Vagina (tissue), 2 donors: ENCODE results near the gene STARD7. TPM values are rescaled to one million over a fixed set of nuclear protein-coding genes. Genes with fewer than 3 reads are reported as not detected.
A peak's percentile ranks its signal among the peaks of the same experiment; 100 is the strongest.
"Not testable (repeated sequence)": the region's sequence is repeated elsewhere in the genome, so short reads cannot be mapped to it uniquely, and the experiment has no call there.

ENCODE experiments used
- DNase-seq, 2 donors: peaks; one replicate each; pipeline ENCODE4 v3.0.0-alpha.2; 2017; ENCODE audit errors: extremely low spot score in 2 of 2
- H3K27ac ChIP-seq: fragments of 200-600 bp; sonication (generic); one replicate; pipeline ENCODE4 v1.5.1; 2019
- H3K27me3 ChIP-seq: fragments of 200-600 bp; sonication (generic); one replicate; pipeline ENCODE4 v1.5.1; 2019
- H3K36me3 ChIP-seq, 2 donors: fragments of 200-600 bp; sonication (generic); one replicate each; pipeline ENCODE4 v1.5.1; 2017 to 2019
- H3K4me1 ChIP-seq: fragments of 200-600 bp; sonication (generic); one replicate; pipeline ENCODE4 v1.5.1; 2019
- H3K4me3 ChIP-seq, 2 donors: fragments of 200-600 bp; sonication (generic); 1 replicate in 1 of 2; 2 replicates in 1 of 2; pipeline ENCODE4 v1.5.1; 2016 to 2019
- H3K9me3 ChIP-seq: fragments of 200-600 bp; sonication (generic); one replicate; pipeline ENCODE4 v1.5.1; 2019
- POLR2A ChIP-seq, 2 donors: fragments of 450-650 bp; IDR thresholded peaks; one replicate each; pipeline ENCODE4 v1.6.1; 2017; ENCODE audit warnings: antibody characterized with exemption in 2 of 2, mild to moderate bottlenecking in 2 of 2, moderate library complexity in 2 of 2
- POLR2AphosphoS5 ChIP-seq, 2 donors: sonication (generic); formaldehyde crosslinking; IDR thresholded peaks; one replicate each; pipeline ENCODE4 v1.9.0; 2017; ENCODE audit warnings: antibody characterized with exemption in 2 of 2, mild to moderate bottlenecking in 2 of 2, low read depth in 1 of 2; ENCODE audit not compliant: insufficient read depth in 1 of 2
- intact Hi-C: fragments of 100-400 bp; cut with DNase I; formaldehyde crosslinking; loops from one replicate; pipeline ENCODE4 v1.15.1; 2023
- total RNA-seq: library from RNA; depleted of rRNA; stranded (reverse); fragments of >200 nt; gene quantifications from one replicate; pipeline ENCODE4 v1.2.3, GENCODE V29; 2016
- TF ChIP-seq, protein P1 (sequence below), 3 experiments: fragments of 450-650 bp in 2 of 3; fragments of 200-600 bp in 1 of 3; sonication (generic) in 1 of 3; IDR thresholded peaks; one replicate each; pipeline ENCODE4 v1.5.1; 2017 to 2019; ENCODE audit warnings: antibody characterized with exemption in 3 of 3, mild to moderate bottlenecking in 2 of 3, moderate library complexity in 2 of 3

Gene STARD7, protein sequence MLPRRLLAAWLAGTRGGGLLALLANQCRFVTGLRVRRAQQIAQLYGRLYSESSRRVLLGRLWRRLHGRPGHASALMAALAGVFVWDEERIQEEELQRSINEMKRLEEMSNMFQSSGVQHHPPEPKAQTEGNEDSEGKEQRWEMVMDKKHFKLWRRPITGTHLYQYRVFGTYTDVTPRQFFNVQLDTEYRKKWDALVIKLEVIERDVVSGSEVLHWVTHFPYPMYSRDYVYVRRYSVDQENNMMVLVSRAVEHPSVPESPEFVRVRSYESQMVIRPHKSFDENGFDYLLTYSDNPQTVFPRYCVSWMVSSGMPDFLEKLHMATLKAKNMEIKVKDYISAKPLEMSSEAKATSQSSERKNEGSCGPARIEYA
- total RNA-seq, result 69.5 TPM

DNA sequence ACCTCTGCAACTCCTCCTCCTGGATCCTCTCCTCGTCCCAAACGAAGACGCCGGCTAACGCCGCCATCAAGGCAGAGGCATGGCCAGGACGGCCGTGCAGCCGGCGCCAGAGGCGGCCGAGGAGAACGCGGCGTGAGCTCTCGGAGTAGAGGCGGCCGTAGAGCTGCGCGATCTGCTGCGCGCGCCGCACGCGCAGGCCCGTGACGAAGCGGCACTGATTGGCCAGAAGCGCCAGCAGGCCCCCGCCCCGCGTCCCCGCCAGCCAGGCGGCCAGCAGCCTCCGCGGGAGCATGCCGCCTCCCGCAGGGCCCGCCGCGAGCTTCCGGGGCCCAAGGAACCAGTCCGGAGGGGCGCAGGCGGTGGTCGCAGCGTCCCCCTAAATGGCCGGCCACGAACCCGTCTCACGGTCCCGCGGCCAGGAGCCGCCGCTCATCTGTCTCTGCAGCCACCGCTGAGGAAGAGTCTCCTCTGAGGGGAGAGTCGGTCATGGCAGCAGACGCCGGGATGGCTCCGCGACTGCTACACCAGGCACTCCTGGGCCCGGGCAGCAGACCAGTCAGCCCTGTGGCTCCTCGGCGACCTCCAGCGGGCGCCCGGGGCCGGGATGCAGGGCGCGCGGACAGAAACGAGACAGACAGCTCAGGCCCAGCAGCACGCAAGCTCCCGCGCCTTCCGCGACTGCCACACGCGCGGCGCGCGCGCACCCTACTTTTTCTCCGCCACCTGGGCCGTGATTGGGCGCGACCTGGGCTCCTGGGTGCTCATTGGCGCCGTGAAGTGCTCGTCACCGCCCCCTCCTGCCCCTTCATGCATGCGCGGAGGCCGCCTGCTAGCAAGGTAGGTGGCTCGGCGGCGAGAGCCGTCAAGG lies at the start of gene STARD7:
Gene STARD7 (minus strand): TSS at position 685 of the 868 bp plus-strand sequence. CDS start 393 bp downstream, at position 292.
- H3K36me3 ChIP-seq, result no peaks in the 10 kb centered on the region
- H3K4me3 ChIP-seq, result peak within 1 kb of the TSS; percentile 83 to 88
- peak; percentile 35 to 90 for TF ChIP-seq POLR2A (IDR thresholded peaks at IDR 0.05)
- TF ChIP-seq, protein P1, sequence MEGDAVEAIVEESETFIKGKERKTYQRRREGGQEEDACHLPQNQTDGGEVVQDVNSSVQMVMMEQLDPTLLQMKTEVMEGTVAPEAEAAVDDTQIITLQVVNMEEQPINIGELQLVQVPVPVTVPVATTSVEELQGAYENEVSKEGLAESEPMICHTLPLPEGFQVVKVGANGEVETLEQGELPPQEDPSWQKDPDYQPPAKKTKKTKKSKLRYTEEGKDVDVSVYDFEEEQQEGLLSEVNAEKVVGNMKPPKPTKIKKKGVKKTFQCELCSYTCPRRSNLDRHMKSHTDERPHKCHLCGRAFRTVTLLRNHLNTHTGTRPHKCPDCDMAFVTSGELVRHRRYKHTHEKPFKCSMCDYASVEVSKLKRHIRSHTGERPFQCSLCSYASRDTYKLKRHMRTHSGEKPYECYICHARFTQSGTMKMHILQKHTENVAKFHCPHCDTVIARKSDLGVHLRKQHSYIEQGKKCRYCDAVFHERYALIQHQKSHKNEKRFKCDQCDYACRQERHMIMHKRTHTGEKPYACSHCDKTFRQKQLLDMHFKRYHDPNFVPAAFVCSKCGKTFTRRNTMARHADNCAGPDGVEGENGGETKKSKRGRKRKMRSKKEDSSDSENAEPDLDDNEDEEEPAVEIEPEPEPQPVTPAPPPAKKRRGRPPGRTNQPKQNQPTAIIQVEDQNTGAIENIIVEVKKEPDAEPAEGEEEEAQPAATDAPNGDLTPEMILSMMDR (IDR thresholded peaks at IDR 0.05), result peak in 1 of 3 experiments; percentile 20
- TF ChIP-seq POLR2AphosphoS5 (IDR thresholded peaks at IDR 0.05; ENCODE audit: insufficient read depth in 1 of 2, low read depth in 1 of 2), result peak; percentile 75 to 99
- peak within 1 kb of the TSS; percentile 93 for H3K27ac ChIP-seq
- no peaks in the 10 kb centered on the region for H3K9me3 ChIP-seq
- H3K4me1 ChIP-seq, result peaks cover 55% of the 10 kb centered on the region
- intact Hi-C loops, result loop anchor here (5.0 kb wide), 1 partner anchor 54 kb away; no protein-coding TSS in a partner anchor
- no peaks in the 10 kb centered on the region for H3K27me3 ChIP-seq
- peak in 1 of 2 donors; percentile 96 for DNase-seq

GRCh38 chr2:96257744-96258143 lies 49.1 kb upstream of the STARD7 start:
- H3K27me3 ChIP-seq, H3K4me3 ChIP-seq, intact Hi-C loops, H3K9me3 ChIP-seq, DNase-seq: not testable (repeated sequence)
- Histone ChIP-seq H3K36me3 (peaks cover 0 to 37% of the 10 kb centered on the region in 2 donors), H3K27ac (peak overlapping the region; percentile 63), H3K4me1 (peaks cover 52% of the 10 kb centered on the region)

DNA sequence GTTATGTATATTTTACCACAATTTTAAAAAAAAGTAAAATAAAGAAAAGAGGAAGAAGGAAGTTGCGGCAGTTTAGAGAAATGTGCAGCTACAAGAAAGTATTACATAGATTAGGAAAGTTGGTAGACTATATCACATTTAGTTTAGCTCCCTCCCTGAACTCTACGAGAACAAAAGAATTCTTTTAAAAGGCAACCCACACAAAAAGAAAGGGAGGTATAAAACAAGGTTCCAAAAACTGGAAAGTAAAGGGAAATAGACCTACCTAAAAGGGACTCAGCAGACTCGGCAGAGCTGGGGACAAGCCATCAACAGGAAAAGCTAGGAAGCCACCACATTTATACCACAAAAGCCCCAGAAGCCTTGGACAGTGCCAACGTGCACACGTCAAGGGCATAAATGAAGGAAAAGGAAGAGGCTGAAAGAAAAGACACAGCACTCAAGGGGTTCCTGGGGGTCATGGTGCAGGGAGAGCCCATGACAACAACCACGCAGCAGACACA lies 48.0 kb upstream of the STARD7 start:
- Histone ChIP-seq H3K9me3 (no peaks in the 10 kb centered on the region), H3K4me3 (no peak overlapping the region), H3K36me3 (peaks cover 0 to 42% of the 10 kb centered on the region in 2 donors), H3K27ac (peak overlapping the region; percentile 34), H3K27me3 (no peaks in the 10 kb centered on the region), H3K4me1 (peaks cover 44% of the 10 kb centered on the region)
- no peak for DNase-seq
- TF ChIP-seq, protein P1 (IDR thresholded peaks at IDR 0.05), result no peak
- TF ChIP-seq POLR2A (IDR thresholded peaks at IDR 0.05) (no peak), POLR2AphosphoS5 (IDR thresholded peaks at IDR 0.05; ENCODE audit: insufficient read depth in 1 of 2, low read depth in 1 of 2) (no peak)
- intact Hi-C loops, result no loop called here

GRCh38 chr2:96254571-96254970 lies 45.9 kb upstream of the STARD7 start:
- Histone ChIP-seq H3K9me3 (no peaks in the 10 kb centered on the region), H3K27ac (no peak overlapping the region), H3K27me3 (no peaks in the 10 kb centered on the region), H3K36me3 (peaks cover 0 to 42% of the 10 kb centered on the region in 2 donors), H3K4me3 (no peak overlapping the region), H3K4me1 (peaks cover 34% of the 10 kb centered on the region)
- TF ChIP-seq POLR2A (IDR thresholded peaks at IDR 0.05) (no peak), POLR2AphosphoS5 (IDR thresholded peaks at IDR 0.05; ENCODE audit: insufficient read depth in 1 of 2, low read depth in 1 of 2) (no peak)
- TF ChIP-seq, protein P1 (IDR thresholded peaks at IDR 0.05), result no peak
- intact Hi-C loops, result no loop called here
- DNase-seq, result no peak

DNA sequence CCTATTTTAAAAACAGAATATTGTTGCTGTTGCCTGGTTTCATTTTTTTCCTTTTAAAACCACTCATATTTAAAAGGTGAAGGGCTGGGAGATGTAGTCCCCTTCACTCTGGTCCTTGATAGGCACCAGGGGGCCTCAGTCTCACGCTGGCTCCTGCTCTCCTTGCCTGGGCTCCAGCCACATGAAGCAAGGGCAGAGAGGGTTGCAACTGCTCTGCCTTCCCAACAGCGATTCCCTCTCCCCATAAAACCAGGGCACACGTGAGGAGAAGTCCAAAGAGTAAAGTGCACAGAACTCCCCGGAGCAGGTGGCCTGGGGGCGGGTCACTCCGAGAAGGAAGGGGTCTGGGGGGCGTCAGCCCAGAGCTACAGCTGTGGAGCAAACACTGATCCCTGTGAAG lies 44.4 kb upstream of the STARD7 start:
- DNase-seq, result no peak
- TF ChIP-seq, protein P1 (IDR thresholded peaks at IDR 0.05), result no peak
- TF ChIP-seq POLR2AphosphoS5 (IDR thresholded peaks at IDR 0.05; ENCODE audit: insufficient read depth in 1 of 2, low read depth in 1 of 2) (no peak), POLR2A (IDR thresholded peaks at IDR 0.05) (no peak)
- peaks cover 0 to 37% of the 10 kb centered on the region in 2 donors for H3K36me3 ChIP-seq
- no peaks in the 10 kb centered on the region for H3K27me3 ChIP-seq
- intact Hi-C loops, result no loop called here
- H3K9me3 ChIP-seq, result no peaks in the 10 kb centered on the region
- no peak overlapping the region for H3K27ac ChIP-seq
- peaks cover 29% of the 10 kb centered on the region for H3K4me1 ChIP-seq
- H3K4me3 ChIP-seq, result no peak overlapping the region
